ENCODE results near the gene AKAIN1.

Gene AKAIN1

DNA sequence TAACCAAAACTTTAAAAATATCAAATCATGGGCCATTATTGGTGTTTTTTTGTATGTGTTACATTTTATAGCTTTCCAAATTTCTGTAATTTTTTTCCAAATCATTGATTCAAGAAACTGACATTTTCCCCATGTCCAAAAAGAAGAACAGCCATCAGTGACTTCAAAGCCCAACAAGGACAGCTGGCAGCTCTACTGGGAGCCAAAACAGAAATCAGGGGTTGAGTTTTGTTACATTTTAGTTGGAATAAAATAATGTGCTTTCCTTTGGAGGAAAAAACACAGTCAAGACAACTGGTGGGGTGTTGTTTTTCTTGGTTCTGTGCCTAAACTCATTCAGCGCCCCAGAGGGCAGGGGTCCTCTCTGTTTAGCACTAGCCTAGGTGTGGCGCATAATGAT, 23.8 kb downstream of the AKAIN1 start:
- Histone ChIP-seq H2BK120ac (ENCODE audit: low read depth, low read length) (no peak overlapping the region), H3K4me2 (ENCODE audit: low read length) (no peak overlapping the region), H3K79me2 (ENCODE audit: control insufficient read depth, insufficient read depth, low read length) (no peaks in the 10 kb centered on the region), H3K4me3 (ENCODE audit: low read length) (no peak overlapping the region), H2BK5ac (ENCODE audit: low read length) (no peak overlapping the region), H4K8ac (ENCODE audit: low read depth, low read length) (no peak overlapping the region), H2AK5ac (ENCODE audit: low read length) (no peak overlapping the region), H3K4ac (ENCODE audit: low read depth, low read length) (no peak overlapping the region), H3K18ac (ENCODE audit: low read length) (no peak overlapping the region), H3K9ac (ENCODE audit: low read length) (no peak overlapping the region), H3K79me1 (ENCODE audit: low read length) (no peaks in the 10 kb centered on the region), H3K27me3 (ENCODE audit: insufficient read depth, low read length, poor library complexity) (no peaks in the 10 kb centered on the region), H3K27ac (ENCODE audit: low read depth, low read length) (no peak overlapping the region), H3K56ac (ENCODE audit: low read length) (no peak overlapping the region), H3K4me1 (ENCODE audit: control insufficient read depth, low read depth, low read length) (no peaks in the 10 kb centered on the region), H4K5ac (ENCODE audit: low read length) (no peak overlapping the region), H3K36me3 (ENCODE audit: control insufficient read depth, insufficient read depth, low read length) (no peaks in the 10 kb centered on the region), H3K23ac (ENCODE audit: low read length) (no peak overlapping the region), H2BK15ac (replicated peaks; ENCODE audit: low read depth) (no peak overlapping the region)
- no peak for DNase-seq
- WGBS (ENCODE audit: extremely low coverage, insufficient coverage, low lambda C conversion rate), result no CpG with 5 or more reads among the region's 2 CpGs

DNA sequence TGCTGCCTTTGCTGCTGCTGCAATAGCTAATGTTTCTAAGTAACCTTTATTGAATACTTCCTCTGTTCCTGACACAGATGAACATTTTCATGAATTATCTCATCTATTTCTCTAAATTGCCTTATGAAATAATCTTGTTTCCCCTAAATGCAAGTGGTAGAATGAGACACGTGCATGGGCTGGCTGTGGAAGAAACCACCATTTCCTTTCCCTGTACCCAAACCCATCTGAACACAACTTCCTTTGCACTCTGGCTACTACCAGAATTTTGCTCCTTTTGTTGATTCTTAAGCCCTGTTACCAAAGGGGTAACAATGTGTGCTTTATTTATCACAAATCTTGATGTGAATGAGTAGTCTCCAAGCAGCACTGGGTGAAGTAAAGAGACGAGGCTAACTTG, 29.2 kb downstream of the AKAIN1 start:
- Histone ChIP-seq H3K56ac (ENCODE audit: low read length) (no peak overlapping the region), H3K27ac (ENCODE audit: low read depth, low read length) (no peak overlapping the region), H3K79me1 (ENCODE audit: low read length) (no peaks in the 10 kb centered on the region), H3K27me3 (ENCODE audit: insufficient read depth, low read length, poor library complexity) (no peaks in the 10 kb centered on the region), H4K5ac (ENCODE audit: low read length) (no peak overlapping the region), H3K4me1 (ENCODE audit: control insufficient read depth, low read depth, low read length) (no peaks in the 10 kb centered on the region), H2BK5ac (ENCODE audit: low read length) (no peak overlapping the region), H3K23ac (ENCODE audit: low read length) (no peak overlapping the region), H3K79me2 (ENCODE audit: control insufficient read depth, insufficient read depth, low read length) (no peaks in the 10 kb centered on the region), H2BK120ac (ENCODE audit: low read depth, low read length) (no peak overlapping the region), H4K8ac (ENCODE audit: low read depth, low read length) (no peak overlapping the region), H3K18ac (ENCODE audit: low read length) (no peak overlapping the region), H2BK15ac (replicated peaks; ENCODE audit: low read depth) (no peak overlapping the region), H2AK5ac (ENCODE audit: low read length) (no peak overlapping the region), H3K4me3 (ENCODE audit: low read length) (no peak overlapping the region), H3K4ac (ENCODE audit: low read depth, low read length) (no peak overlapping the region), H3K4me2 (ENCODE audit: low read length) (no peak overlapping the region), H3K9ac (ENCODE audit: low read length) (no peak overlapping the region), H3K36me3 (ENCODE audit: control insufficient read depth, insufficient read depth, low read length) (no peaks in the 10 kb centered on the region)
- no CpG with 5 or more reads among the region's 2 CpGs for WGBS (ENCODE audit: extremely low coverage, insufficient coverage, low lambda C conversion rate)
- DNase-seq, result no peak

DNA sequence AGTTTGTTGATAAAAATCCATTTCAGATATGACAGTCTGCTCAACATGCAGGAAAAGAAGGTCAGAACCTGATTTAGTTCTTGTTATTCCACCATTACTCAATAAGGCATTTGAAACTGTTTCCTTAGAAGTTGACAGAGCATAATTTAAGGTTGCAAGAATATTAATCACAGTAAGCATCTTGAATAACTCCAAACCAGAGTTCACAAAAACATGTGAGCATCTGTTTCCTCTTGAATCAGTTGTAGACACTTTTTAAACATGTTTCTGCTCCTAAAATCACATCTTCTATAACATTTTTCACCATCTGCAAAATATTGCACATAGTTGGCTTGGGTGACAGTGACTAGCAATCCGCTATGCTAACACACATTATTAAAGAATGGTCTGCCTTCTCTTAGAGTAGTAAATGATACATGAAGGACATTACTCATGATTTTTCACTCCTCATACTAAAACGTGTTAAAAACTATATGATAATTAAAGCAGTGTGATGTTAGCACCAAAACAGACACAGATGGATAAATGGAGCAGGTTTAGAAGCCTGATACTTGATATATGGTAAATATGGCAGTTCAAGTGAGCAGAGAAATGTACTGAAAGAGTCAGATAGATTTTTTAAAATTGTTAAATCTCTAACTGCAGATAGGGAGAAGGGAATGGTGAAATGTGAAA, 30.3 kb downstream of the AKAIN1 start:
- no peaks in the 10 kb centered on the region for H3K4me1 ChIP-seq (ENCODE audit: control insufficient read depth, low read depth, low read length)
- no peaks in the 10 kb centered on the region for H3K79me1 ChIP-seq (ENCODE audit: low read length)
- no peak overlapping the region for H3K18ac ChIP-seq (ENCODE audit: low read length)
- H3K4me2 ChIP-seq (ENCODE audit: low read length), result no peak overlapping the region
- H3K4me3 ChIP-seq (ENCODE audit: low read length), result no peak overlapping the region
- H3K56ac ChIP-seq (ENCODE audit: low read length), result no peak overlapping the region
- no peak overlapping the region for H3K4ac ChIP-seq (ENCODE audit: low read depth, low read length)
- no peak overlapping the region for H3K23ac ChIP-seq (ENCODE audit: low read length)
- H4K5ac ChIP-seq (ENCODE audit: low read length), result no peak overlapping the region
- H3K27me3 ChIP-seq (ENCODE audit: insufficient read depth, low read length, poor library complexity), result no peaks in the 10 kb centered on the region
- H3K36me3 ChIP-seq (ENCODE audit: control insufficient read depth, insufficient read depth, low read length), result no peaks in the 10 kb centered on the region
- H2BK120ac ChIP-seq (ENCODE audit: low read depth, low read length), result no peak overlapping the region
- no peak overlapping the region for H4K8ac ChIP-seq (ENCODE audit: low read depth, low read length)
- WGBS (ENCODE audit: extremely low coverage, insufficient coverage, low lambda C conversion rate), result no CpG with 5 or more reads among the region's 2 CpGs
- no peak overlapping the region for H2BK5ac ChIP-seq (ENCODE audit: low read length)
- no peak overlapping the region for H2AK5ac ChIP-seq (ENCODE audit: low read length)
- no peak overlapping the region for H3K9ac ChIP-seq (ENCODE audit: low read length)
- H2BK15ac ChIP-seq (replicated peaks; ENCODE audit: low read depth), result no peak overlapping the region
- DNase-seq, result no peak
- no peaks in the 10 kb centered on the region for H3K79me2 ChIP-seq (ENCODE audit: control insufficient read depth, insufficient read depth, low read length)
- H3K27ac ChIP-seq (ENCODE audit: low read depth, low read length), result no peak overlapping the region

DNA sequence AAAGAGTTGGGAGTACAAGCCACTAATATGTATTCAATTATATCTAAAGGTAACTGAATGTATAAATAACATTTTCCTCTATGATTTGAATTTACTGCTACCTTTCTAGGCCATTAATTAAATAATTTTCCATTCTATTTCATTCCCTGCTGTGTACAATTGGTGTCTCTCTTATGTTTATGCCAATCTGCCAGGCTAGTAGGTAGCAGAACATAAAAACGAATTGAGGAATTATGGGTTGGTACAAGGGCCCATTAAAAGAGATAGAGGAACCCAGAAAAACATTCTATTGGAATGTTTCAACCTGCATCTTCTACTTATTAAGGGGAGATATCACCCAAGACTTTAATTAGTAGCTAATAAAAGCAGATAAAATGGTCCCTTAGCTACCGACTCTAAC, 32.2 kb downstream of the AKAIN1 start:
- Histone ChIP-seq H2AK5ac (ENCODE audit: low read length) (no peak overlapping the region), H3K9ac (ENCODE audit: low read length) (no peak overlapping the region), H3K4me1 (ENCODE audit: control insufficient read depth, low read depth, low read length) (no peaks in the 10 kb centered on the region), H3K18ac (ENCODE audit: low read length) (no peak overlapping the region), H4K8ac (ENCODE audit: low read depth, low read length) (no peak overlapping the region), H3K4me2 (ENCODE audit: low read length) (no peak overlapping the region), H2BK15ac (replicated peaks; ENCODE audit: low read depth) (no peak overlapping the region), H3K56ac (ENCODE audit: low read length) (no peak overlapping the region), H3K23ac (ENCODE audit: low read length) (no peak overlapping the region), H3K79me1 (ENCODE audit: low read length) (no peaks in the 10 kb centered on the region), H4K5ac (ENCODE audit: low read length) (no peak overlapping the region), H3K27ac (ENCODE audit: low read depth, low read length) (no peak overlapping the region), H2BK120ac (ENCODE audit: low read depth, low read length) (no peak overlapping the region), H2BK5ac (ENCODE audit: low read length) (no peak overlapping the region), H3K27me3 (ENCODE audit: insufficient read depth, low read length, poor library complexity) (no peaks in the 10 kb centered on the region), H3K79me2 (ENCODE audit: control insufficient read depth, insufficient read depth, low read length) (no peaks in the 10 kb centered on the region), H3K4ac (ENCODE audit: low read depth, low read length) (no peak overlapping the region), H3K36me3 (ENCODE audit: control insufficient read depth, insufficient read depth, low read length) (no peaks in the 10 kb centered on the region), H3K4me3 (ENCODE audit: low read length) (no peak overlapping the region)
- no peak for DNase-seq
- no CpG with 5 or more reads among the region's 2 CpGs for WGBS (ENCODE audit: extremely low coverage, insufficient coverage, low lambda C conversion rate)

DNA sequence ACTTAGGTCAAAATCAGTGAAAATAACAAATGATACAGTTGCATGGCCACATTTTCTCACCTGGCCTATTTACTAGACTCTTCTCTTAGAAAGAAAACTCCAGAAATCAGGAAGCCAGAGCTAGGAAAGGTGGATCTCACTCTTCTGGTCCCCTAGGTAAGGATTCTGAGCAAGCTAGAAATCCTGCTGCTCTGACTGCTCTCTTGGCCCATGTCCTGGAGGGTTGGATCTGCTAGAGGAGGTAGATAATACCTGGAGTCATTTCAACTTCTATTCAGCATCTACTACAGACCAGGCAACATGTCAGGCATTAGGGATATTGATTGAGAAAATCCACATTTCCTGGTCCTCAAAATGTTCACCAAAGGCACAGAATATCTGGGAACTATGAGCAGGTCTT, 34.9 kb downstream of the AKAIN1 start:
- H3K4me3 ChIP-seq (ENCODE audit: low read length), result no peak overlapping the region
- H2BK15ac ChIP-seq (replicated peaks; ENCODE audit: low read depth), result no peak overlapping the region

DNA sequence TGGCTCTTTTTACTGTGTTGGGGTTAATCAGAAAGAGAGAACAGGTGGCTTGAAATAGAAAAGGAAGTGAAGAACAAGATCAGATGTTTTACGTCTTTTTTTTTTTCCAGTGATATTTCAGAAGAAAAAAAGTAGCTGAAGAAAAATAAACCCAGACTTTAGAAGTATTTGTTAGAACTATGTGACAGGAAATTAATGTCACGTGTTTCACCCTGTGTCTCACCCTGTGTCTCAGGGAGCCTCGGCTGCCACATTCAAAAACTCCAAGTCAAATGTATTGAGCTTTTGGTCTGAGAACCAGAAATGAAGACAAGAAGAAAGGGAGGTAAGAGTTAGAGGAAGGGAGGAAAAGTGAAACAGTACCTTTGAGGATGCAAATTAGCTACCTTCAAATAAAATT, 38.0 kb downstream of the AKAIN1 start:
- no peak overlapping the region for H3K4me3 ChIP-seq (ENCODE audit: low read length)
- no peaks in the 10 kb centered on the region for H3K27me3 ChIP-seq (ENCODE audit: insufficient read depth, low read length, poor library complexity)
- H3K18ac ChIP-seq (ENCODE audit: low read length), result no peak overlapping the region
- DNase-seq, result no peak
- no peaks in the 10 kb centered on the region for H3K79me1 ChIP-seq (ENCODE audit: low read length)
- H4K5ac ChIP-seq (ENCODE audit: low read length), result no peak overlapping the region
- WGBS (ENCODE audit: extremely low coverage, insufficient coverage, low lambda C conversion rate), result no CpG with 5 or more reads among the region's 3 CpGs
- H3K4me1 ChIP-seq (ENCODE audit: control insufficient read depth, low read depth, low read length), result no peaks in the 10 kb centered on the region
- no peaks in the 10 kb centered on the region for H3K36me3 ChIP-seq (ENCODE audit: control insufficient read depth, insufficient read depth, low read length)
- H2BK120ac ChIP-seq (ENCODE audit: low read depth, low read length), result no peak overlapping the region
- H3K4me2 ChIP-seq (ENCODE audit: low read length), result no peak overlapping the region
- no peaks in the 10 kb centered on the region for H3K79me2 ChIP-seq (ENCODE audit: control insufficient read depth, insufficient read depth, low read length)
- no peak overlapping the region for H3K56ac ChIP-seq (ENCODE audit: low read length)
- no peak overlapping the region for H3K9ac ChIP-seq (ENCODE audit: low read length)
- H2AK5ac ChIP-seq (ENCODE audit: low read length), result no peak overlapping the region
- no peak overlapping the region for H4K8ac ChIP-seq (ENCODE audit: low read depth, low read length)
- no peak overlapping the region for H3K4ac ChIP-seq (ENCODE audit: low read depth, low read length)
- no peak overlapping the region for H3K27ac ChIP-seq (ENCODE audit: low read depth, low read length)
- H2BK5ac ChIP-seq (ENCODE audit: low read length), result no peak overlapping the region
- no peak overlapping the region for H3K23ac ChIP-seq (ENCODE audit: low read length)
- H2BK15ac ChIP-seq (replicated peaks; ENCODE audit: low read depth), result no peak overlapping the region

More for the DNA sequence above, 34.9 kb downstream of the AKAIN1 start:
- Histone ChIP-seq H2BK5ac (ENCODE audit: low read length) (no peak overlapping the region), H3K4me2 (ENCODE audit: low read length) (no peak overlapping the region), H3K27me3 (ENCODE audit: insufficient read depth, low read length, poor library complexity) (no peaks in the 10 kb centered on the region), H3K4ac (ENCODE audit: low read depth, low read length) (no peak overlapping the region), H3K4me1 (ENCODE audit: control insufficient read depth, low read depth, low read length) (no peaks in the 10 kb centered on the region), H3K36me3 (ENCODE audit: control insufficient read depth, insufficient read depth, low read length) (no peaks in the 10 kb centered on the region), H3K23ac (ENCODE audit: low read length) (no peak overlapping the region), H3K79me2 (ENCODE audit: control insufficient read depth, insufficient read depth, low read length) (no peaks in the 10 kb centered on the region), H4K8ac (ENCODE audit: low read depth, low read length) (no peak overlapping the region), H2AK5ac (ENCODE audit: low read length) (no peak overlapping the region), H3K27ac (ENCODE audit: low read depth, low read length) (no peak overlapping the region), H4K5ac (ENCODE audit: low read length) (no peak overlapping the region), H2BK120ac (ENCODE audit: low read depth, low read length) (no peak overlapping the region), H3K56ac (ENCODE audit: low read length) (no peak overlapping the region), H3K18ac (ENCODE audit: low read length) (no peak overlapping the region), H3K9ac (ENCODE audit: low read length) (no peak overlapping the region), H3K79me1 (ENCODE audit: low read length) (no peaks in the 10 kb centered on the region)
- no peak for DNase-seq

All from mesendoderm (in vitro differentiated cells).